ENCODE data around the gene EDC4.

EDC4 gene

DNA sequence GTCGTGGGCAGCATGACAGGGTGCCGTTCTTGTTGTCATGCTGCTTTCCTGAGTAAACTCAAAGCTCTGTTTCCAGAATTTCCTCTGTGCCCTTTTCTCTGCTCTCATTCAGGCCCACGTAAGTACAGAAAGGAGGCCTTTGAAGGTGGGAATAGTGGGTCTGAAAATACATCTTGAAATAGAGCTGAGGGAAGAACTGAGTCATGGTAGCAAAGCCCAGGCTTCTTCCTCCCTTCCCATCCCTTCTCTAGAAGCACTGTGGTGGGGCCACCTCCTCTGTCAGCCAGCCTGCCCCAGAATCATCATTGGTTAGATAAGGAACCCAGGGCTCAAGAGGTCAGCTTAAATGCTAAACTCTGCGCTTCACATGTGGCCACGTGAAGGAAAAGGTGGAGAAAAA, 49.4 kb downstream of the EDC4 start:
- TF ChIP-seq SIN3A (IDR thresholded peaks at IDR 0.05; ENCODE audit: borderline replicate concordance, insufficient read depth, low read length) (no peak), FOXP2 (optimal IDR thresholded peaks at IDR 0.05; ENCODE audit: borderline replicate concordance, extremely low read depth, extremely low read length, insufficient read depth) (no peak), TAF1 (IDR thresholded peaks at IDR 0.05; ENCODE audit: borderline replicate concordance, insufficient read depth, low read length) (no peak), POLR2AphosphoS5 (IDR thresholded peaks at IDR 0.05; ENCODE audit: low read depth, low read length) (no peak), REST (IDR thresholded peaks at IDR 0.05; ENCODE audit: insufficient read depth in 1 of 2, low read depth in 2 of 2, low read length in 2 of 2) (no peak)

DNA sequence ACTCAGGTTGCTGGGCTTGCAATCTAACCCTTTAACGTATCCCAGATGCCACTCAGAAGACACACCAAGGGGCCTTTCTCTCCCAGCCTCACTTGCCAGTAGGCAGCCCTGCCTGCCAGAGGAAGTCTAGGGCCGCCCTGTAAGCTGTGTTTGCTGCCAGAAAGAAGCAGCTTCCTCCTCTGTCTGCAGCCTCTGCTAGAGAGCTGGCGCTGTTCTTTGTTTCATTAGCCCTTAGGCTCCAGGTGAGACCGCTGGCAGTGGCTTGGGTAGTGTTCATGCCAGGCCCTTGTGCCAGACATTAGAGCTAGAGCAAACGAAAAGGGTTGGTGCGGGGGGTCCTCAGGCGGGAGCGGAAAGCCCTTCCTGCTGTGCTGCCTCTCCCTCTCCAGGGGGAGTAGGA, 49.9 kb downstream of the EDC4 start:
- TF ChIP-seq REST (IDR thresholded peaks at IDR 0.05; ENCODE audit: insufficient read depth in 1 of 2, low read depth in 2 of 2, low read length in 2 of 2): no peak
- TF ChIP-seq FOXP2 (optimal IDR thresholded peaks at IDR 0.05; ENCODE audit: borderline replicate concordance, extremely low read depth, extremely low read length, insufficient read depth): no peak
- TF ChIP-seq TAF1 (IDR thresholded peaks at IDR 0.05; ENCODE audit: borderline replicate concordance, insufficient read depth, low read length): no peak
- TF ChIP-seq POLR2AphosphoS5 (IDR thresholded peaks at IDR 0.05; ENCODE audit: low read depth, low read length): no peak
- TF ChIP-seq SIN3A (IDR thresholded peaks at IDR 0.05; ENCODE audit: borderline replicate concordance, insufficient read depth, low read length): no peak

GRCh38 chr16:67923414-67924116, 50.7 kb downstream of the EDC4 start:
- TF ChIP-seq POLR2AphosphoS5 (IDR thresholded peaks at IDR 0.05; ENCODE audit: low read depth, low read length): no peak
- TF ChIP-seq TAF1 (IDR thresholded peaks at IDR 0.05; ENCODE audit: borderline replicate concordance, insufficient read depth, low read length): no peak
- no peak for TF ChIP-seq REST (IDR thresholded peaks at IDR 0.05; ENCODE audit: insufficient read depth in 1 of 2, low read depth in 2 of 2, low read length in 2 of 2)
- TF ChIP-seq SIN3A (IDR thresholded peaks at IDR 0.05; ENCODE audit: borderline replicate concordance, insufficient read depth, low read length): no peak
- no peak for TF ChIP-seq FOXP2 (optimal IDR thresholded peaks at IDR 0.05; ENCODE audit: borderline replicate concordance, extremely low read depth, extremely low read length, insufficient read depth)

DNA sequence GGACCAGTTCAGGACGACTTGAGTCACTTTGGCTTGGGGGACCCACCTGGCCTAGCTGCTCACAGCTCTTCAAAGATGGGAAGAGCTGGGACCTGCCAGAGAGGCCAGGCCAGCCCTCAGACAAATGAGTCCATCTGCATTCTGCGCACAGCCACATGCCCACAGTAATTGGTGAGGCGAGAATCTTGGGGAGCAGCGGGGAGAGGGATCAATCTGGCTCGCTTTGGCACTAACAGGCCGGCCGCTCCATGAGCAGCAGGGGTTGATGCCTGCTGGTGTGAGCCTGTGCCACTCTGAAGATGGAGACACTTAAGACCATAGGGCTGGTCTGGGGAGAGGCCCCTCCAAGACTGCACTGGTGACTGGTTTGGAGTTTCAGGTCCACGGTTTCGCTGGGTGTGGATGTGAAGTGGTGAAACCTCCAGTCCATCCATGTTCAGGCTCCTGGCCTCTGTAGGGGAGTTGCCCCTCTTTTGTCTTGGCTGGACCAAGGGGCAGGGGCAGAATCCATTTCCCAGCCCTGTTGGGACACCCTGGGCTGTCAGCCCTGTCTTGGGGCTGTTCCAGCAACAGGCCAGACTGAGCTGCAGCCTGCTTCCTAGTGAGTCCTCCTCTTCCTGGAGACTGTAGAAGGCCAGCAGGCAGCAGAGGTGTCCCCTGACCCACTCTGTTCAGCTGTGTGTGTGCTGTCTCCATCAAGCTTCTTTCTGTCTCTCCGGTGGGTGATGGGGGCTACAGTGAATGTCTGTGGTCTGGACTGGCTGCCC, 51.5 kb downstream of the EDC4 start:
- TF ChIP-seq TAF1 (IDR thresholded peaks at IDR 0.05; ENCODE audit: borderline replicate concordance, insufficient read depth, low read length) (no peak), SIN3A (IDR thresholded peaks at IDR 0.05; ENCODE audit: borderline replicate concordance, insufficient read depth, low read length) (no peak), FOXP2 (optimal IDR thresholded peaks at IDR 0.05; ENCODE audit: borderline replicate concordance, extremely low read depth, extremely low read length, insufficient read depth) (no peak), REST (IDR thresholded peaks at IDR 0.05; ENCODE audit: insufficient read depth in 1 of 2, low read depth in 2 of 2, low read length in 2 of 2) (no peak), POLR2AphosphoS5 (IDR thresholded peaks at IDR 0.05; ENCODE audit: low read depth, low read length) (no peak)
